GM23248 (cell line): ENCODE measurements around the gene SLC2A9. TPM values are rescaled to one million over a fixed set of nuclear protein-coding genes. Genes with fewer than 3 reads are reported as not detected.

Experiments
- DNase-seq: peaks from one replicate; pipeline ENCODE4 v3.0.0-alpha.2; 2015
- H2AFZ ChIP-seq: fragments of 200-600 bp; sonication (generic); 2 replicates; pipeline ENCODE4 v1.6.1; 2016; ENCODE audit warnings: antibody characterized with exemption
- H3F3A ChIP-seq: fragments of 200-600 bp; sonication (generic); 2 replicates; pipeline ENCODE4 v1.6.1; 2016; ENCODE audit warnings: mild to moderate bottlenecking, antibody characterized with exemption, mixed run types; ENCODE audit not compliant: insufficient read depth
- H3K27ac ChIP-seq: fragments of 200-600 bp; sonication (generic); 2 replicates; pipeline ENCODE4 v1.5.1; 2016; ENCODE audit warnings: mild to moderate bottlenecking
- H3K27me3 ChIP-seq: fragments of 200-600 bp; sonication (generic); replicated peaks from 2 replicates; pipeline ENCODE4 v1.6.1; 2016; ENCODE audit warnings: mild to moderate bottlenecking; ENCODE audit not compliant: insufficient read depth
- H3K36me3 ChIP-seq: fragments of 200-600 bp; sonication (generic); 2 replicates; pipeline ENCODE4 v1.6.1; 2016; ENCODE audit warnings: low read depth, mild to moderate bottlenecking
- H3K4me1 ChIP-seq: fragments of 200-600 bp; sonication (generic); 2 replicates; pipeline ENCODE4 v1.6.1; 2016; ENCODE audit warnings: mild to moderate bottlenecking; ENCODE audit not compliant: insufficient read depth
- H3K4me2 ChIP-seq: fragments of 200-600 bp; sonication (generic); one replicate; pipeline ENCODE4 v1.6.1; 2016; ENCODE audit warnings: mild to moderate bottlenecking; ENCODE audit not compliant: unreplicated experiment
- H3K4me3 ChIP-seq: fragments of 200-600 bp; sonication (generic); 2 replicates; pipeline ENCODE4 v1.5.1; 2016; ENCODE audit warnings: mild to moderate bottlenecking
- H3K79me2 ChIP-seq: fragments of 200-600 bp; sonication (generic); 2 replicates; pipeline ENCODE4 v1.6.1; 2016; ENCODE audit warnings: mild to moderate bottlenecking; ENCODE audit not compliant: insufficient read depth
- H3K9ac ChIP-seq: fragments of 200-600 bp; sonication (generic); 2 replicates; pipeline ENCODE4 v1.6.1; 2016; ENCODE audit warnings: mild to moderate bottlenecking
- H3K9me2 ChIP-seq: fragments of 200-600 bp; sonication (generic); 2 replicates; pipeline ENCODE4 v1.6.1; 2016; ENCODE audit warnings: mixed run types, mild to moderate bottlenecking, moderate library complexity; ENCODE audit not compliant: insufficient read depth
- H3K9me3 ChIP-seq: fragments of 200-600 bp; sonication (generic); one replicate; pipeline ENCODE4 v1.6.1; 2017; ENCODE audit warnings: low read depth
- H4K20me1 ChIP-seq: fragments of 200-600 bp; sonication (generic); 2 replicates; pipeline ENCODE4 v1.6.0; 2016; ENCODE audit not compliant: insufficient read depth
- EZH2 ChIP-seq: fragments of 200-600 bp; sonication (generic); IDR thresholded peaks from 2 replicates; pipeline ENCODE4 v1.6.1; 2018; ENCODE audit warnings: antibody characterized with exemption, mild to moderate bottlenecking; ENCODE audit not compliant: insufficient read depth, poor library complexity, severe bottlenecking
- EZH2phosphoT487 ChIP-seq: fragments of 200-600 bp; sonication (generic); IDR thresholded peaks from 2 replicates; pipeline ENCODE4 v1.6.1; 2018; ENCODE audit warnings: antibody characterized with exemption, moderate library complexity, mild to moderate bottlenecking, low read depth; ENCODE audit not compliant: insufficient read depth
- WGBS, 2 experiments: methylation state at CpG; one replicate each; pipeline ENCODE4 v1.1.6; 2015 to 2017; ENCODE audit warnings: low lambda C conversion rate in 2 of 2, low coverage in 1 of 2; ENCODE audit errors: missing lambda C conversion rate in 2 of 2; 5-methylcytosine and 5-hydroxymethylcytosine counted together
- in situ Hi-C: fragments of 300-500 bp; cut with MboI; formaldehyde crosslinking; loops from 2 replicates; pipeline ENCODE4 v1.15.0; 2020
- polyA plus RNA-seq: library from polyadenylated mRNA; unstranded; fragments of >200 nt; fragmentation: Nextera tagmentation; extraction: Ambion mirVana; gene quantifications from 2 replicates; pipeline ENCODE4 v1.2.1, GENCODE V29; 2016
- total RNA-seq: library from RNA; depleted of rRNA; stranded (reverse); fragments of >200 nt; shearing (Covaris generic); gene quantifications from 2 replicates; pipeline ENCODE4 v1.2.3, GENCODE V29; 2014

The SLC2A9 gene
- total and polyA plus RNA-seq, 2 experiments from 2014 or later = 2.8 to 3.5 TPM

DNA sequence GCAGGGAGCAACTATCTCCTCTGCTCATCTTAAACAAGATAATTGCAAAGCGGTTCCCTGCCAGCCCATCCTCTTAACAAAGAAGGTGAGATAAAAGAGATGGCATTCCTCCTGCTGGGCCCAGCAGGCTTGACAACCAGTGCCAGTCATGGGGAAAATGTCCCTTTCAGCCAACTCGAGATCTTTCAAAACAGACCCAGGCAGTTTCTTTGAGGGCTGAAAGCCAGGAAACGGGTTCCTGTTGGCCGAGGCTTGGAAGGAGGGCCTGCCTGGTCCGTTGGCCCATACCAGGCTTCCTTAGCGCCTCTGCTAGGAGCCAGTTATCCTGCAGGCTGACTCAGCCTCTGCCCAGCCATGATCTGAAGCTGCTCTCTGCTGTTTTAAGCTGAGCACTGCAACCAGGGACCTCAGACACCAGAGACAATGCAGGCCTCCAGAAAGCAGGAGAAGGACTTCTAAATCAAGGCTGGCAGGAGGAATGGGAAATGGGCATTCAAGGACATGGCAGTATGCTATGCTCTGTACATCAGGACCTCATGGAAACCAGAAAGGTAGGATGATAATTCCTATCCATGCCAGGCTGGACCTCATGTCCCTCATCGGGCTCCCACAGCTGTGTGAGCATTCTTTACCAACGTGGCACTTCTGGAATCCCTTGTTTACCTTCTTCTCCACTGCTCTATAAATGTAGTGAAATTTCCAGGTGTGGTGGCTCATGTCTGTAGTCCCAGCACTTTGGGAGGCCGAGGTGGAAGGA, 42.4 kb upstream of the SLC2A9 start:
- no peak overlapping the region for H2AFZ ChIP-seq
- H3K9me3 ChIP-seq = no peaks in the 10 kb centered on the region
- H3K27me3 ChIP-seq = no peaks in the 10 kb centered on the region
- 28 to 37% methylated on average over 9 of the region's 9 CpGs for WGBS, 2 experiments
- peaks cover 19% of the 10 kb centered on the region for H3K36me3 ChIP-seq
- peak; percentile 88 for DNase-seq
- peaks cover 5% of the 10 kb centered on the region; the same call in 1 of the 2 replicates for H3K4me1 ChIP-seq
- no peaks in the 10 kb centered on the region for H4K20me1 ChIP-seq
- H3K79me2 ChIP-seq = no peaks in the 10 kb centered on the region
- H3K4me2 ChIP-seq = no peak overlapping the region
- TF ChIP-seq EZH2phosphoT487 (no peak), EZH2 (no peak)
- H3F3A ChIP-seq = peaks cover 32% of the 10 kb centered on the region
- H3K4me3 ChIP-seq = no peak overlapping the region
- H3K27ac ChIP-seq = peak overlapping the region; percentile 17; the same call in 1 of the 2 replicates
- no peaks in the 10 kb centered on the region for H3K9me2 ChIP-seq
- no peak overlapping the region for H3K9ac ChIP-seq
- in situ Hi-C loops = loop anchor here (10.0 kb wide), 1 partner anchor 299 kb away; no protein-coding TSS in a partner anchor

GRCh38 chr4:10061650-10062415, 40.5 kb upstream of the SLC2A9 start:
- Histone ChIP-seq H3F3A (peaks cover 21% of the 10 kb centered on the region; the same call in 1 of the 2 replicates), H3K4me3 (no peak overlapping the region), H3K36me3 (peaks cover 13% of the 10 kb centered on the region), H3K9me3 (no peaks in the 10 kb centered on the region), H4K20me1 (no peaks in the 10 kb centered on the region), H3K4me2 (no peak overlapping the region), H3K4me1 (peaks cover 5% of the 10 kb centered on the region; the same call in 1 of the 2 replicates), H3K27ac (no peak overlapping the region), H3K9me2 (no peaks in the 10 kb centered on the region), H3K79me2 (no peaks in the 10 kb centered on the region), H3K27me3 (no peaks in the 10 kb centered on the region), H3K9ac (no peak overlapping the region), H2AFZ (no peak overlapping the region)
- in situ Hi-C loops = loop anchor here (10.0 kb wide), 1 partner anchor 297 kb away; no protein-coding TSS in a partner anchor
- DNase-seq = peak; percentile 44
- WGBS, 2 experiments = 49 to 54% methylated on average over 3 of the region's 3 CpGs
- no peak for TF ChIP-seq EZH2
- no peak for TF ChIP-seq EZH2phosphoT487

- H4K20me1 ChIP-seq = no peaks in the 10 kb centered on the region
- TF ChIP-seq EZH2 (no peak), EZH2phosphoT487 (no peak)
- WGBS, 2 experiments = 95 to 97% methylated on average over 7 of the region's 7 CpGs
- no peak for DNase-seq
- no peaks in the 10 kb centered on the region for H3K9me2 ChIP-seq
- H3K9me3 ChIP-seq = no peaks in the 10 kb centered on the region
- H3K4me3 ChIP-seq = no peak overlapping the region
- no peak overlapping the region for H3K27ac ChIP-seq
- in situ Hi-C loops = no loop called here
- no peak overlapping the region for H3K9ac ChIP-seq
- no peaks in the 10 kb centered on the region for H3K36me3 ChIP-seq
- H2AFZ ChIP-seq = no peak overlapping the region
- H3K4me1 ChIP-seq = peaks cover 5% of the 10 kb centered on the region; the same call in 1 of the 2 replicates
- H3K79me2 ChIP-seq = no peaks in the 10 kb centered on the region
- H3F3A ChIP-seq = 0 out of 2 replicates have a peak, but pooled peaks cover 13% of the 10 kb centered on the region
- no peak overlapping the region for H3K4me2 ChIP-seq
- H3K27me3 ChIP-seq = no peaks in the 10 kb centered on the region
Measured at GRCh38 chr4:10058371-10058770, 37.1 kb upstream of the SLC2A9 start.

DNA sequence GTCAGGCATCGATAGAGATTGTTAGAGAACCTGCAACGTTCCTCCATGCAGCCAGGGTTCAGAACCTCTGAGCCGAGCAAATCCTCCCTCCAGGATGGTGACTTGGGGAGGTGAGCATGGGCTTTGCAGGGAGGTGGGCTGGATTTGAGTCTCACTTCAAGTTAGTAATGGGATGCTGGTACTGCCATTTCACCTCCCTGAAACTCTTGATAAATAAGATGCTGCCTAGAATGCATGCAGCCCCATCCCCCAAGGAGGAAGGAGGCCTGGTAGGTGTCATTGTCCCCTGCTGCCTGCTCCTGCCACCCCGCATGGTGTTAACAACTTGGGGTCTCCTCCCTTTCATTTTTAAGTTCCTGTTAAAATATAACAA, 35.7 kb upstream of the SLC2A9 start:
- Histone ChIP-seq H3K27me3 (no peaks in the 10 kb centered on the region), H3K79me2 (no peaks in the 10 kb centered on the region), H3K9me3 (no peaks in the 10 kb centered on the region), H4K20me1 (no peaks in the 10 kb centered on the region), H2AFZ (no peak overlapping the region), H3F3A (0 out of 2 replicates have a peak, but pooled peaks cover 9% of the 10 kb centered on the region), H3K36me3 (no peaks in the 10 kb centered on the region), H3K4me2 (no peak overlapping the region), H3K4me1 (peaks cover 5% of the 10 kb centered on the region; the same call in 1 of the 2 replicates), H3K27ac (no peak overlapping the region), H3K9ac (no peak overlapping the region), H3K9me2 (no peaks in the 10 kb centered on the region), H3K4me3 (no peak overlapping the region)
- 65 to 73% methylated on average over 4 of the region's 4 CpGs for WGBS, 2 experiments
- no peak for DNase-seq
- TF ChIP-seq EZH2phosphoT487 (no peak), EZH2 (no peak)
- in situ Hi-C loops = no loop called here
